ENCODE results near the gene DMXL1. TPM values are rescaled to one million over a fixed set of nuclear protein-coding genes. Genes with fewer than 3 reads are reported as not detected.
A peak's percentile ranks its signal among the peaks of the same experiment; 100 is the strongest.

Gene DMXL1
- polyA plus RNA-seq, 1 of the 3 experiments (the other 2 are of a cell fraction), result 6.6 TPM

DNA sequence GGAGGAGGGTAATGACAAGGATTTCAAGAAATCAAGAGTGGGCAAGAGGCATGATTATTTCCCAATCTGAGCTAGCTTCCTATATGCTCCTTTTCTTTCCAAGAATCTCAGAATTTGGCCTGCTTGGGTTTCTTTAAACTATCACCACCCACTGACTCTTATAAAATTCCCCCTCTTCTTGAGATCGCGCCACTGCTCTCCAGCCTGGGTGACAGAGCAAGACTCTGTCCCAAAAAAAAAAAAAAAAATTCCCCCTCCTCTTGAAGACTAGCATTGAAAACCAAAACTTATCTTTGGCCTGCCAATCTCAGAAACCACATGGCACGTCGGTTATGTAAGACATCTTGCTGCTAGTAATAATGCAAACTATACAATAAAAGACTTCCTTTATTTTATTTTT lies 3.4 kb upstream of the DMXL1 start:
- peaks cover 11% of the 10 kb centered on the region for H3F3A ChIP-seq (replicated peaks; ENCODE audit: insufficient read depth)
- no peaks in the 10 kb centered on the region for H3K9me2 ChIP-seq
- POLR2A ChIA-PET, result no interaction called here
- H4K20me1 ChIP-seq (ENCODE audit: insufficient read depth), result no peaks in the 10 kb centered on the region
- no peak overlapping the region for H3K27ac ChIP-seq (ENCODE audit: low read depth in 2 of 2, low read length in 1 of 2)
- WGBS (ENCODE audit: low lambda C conversion rate), result 98% methylated on average over 4 of the region's 4 CpGs
- no peak for TF ChIP-seq RCOR1 (IDR thresholded peaks at IDR 0.05; ENCODE audit: low read length)
- TF ChIP-seq, protein P1, sequence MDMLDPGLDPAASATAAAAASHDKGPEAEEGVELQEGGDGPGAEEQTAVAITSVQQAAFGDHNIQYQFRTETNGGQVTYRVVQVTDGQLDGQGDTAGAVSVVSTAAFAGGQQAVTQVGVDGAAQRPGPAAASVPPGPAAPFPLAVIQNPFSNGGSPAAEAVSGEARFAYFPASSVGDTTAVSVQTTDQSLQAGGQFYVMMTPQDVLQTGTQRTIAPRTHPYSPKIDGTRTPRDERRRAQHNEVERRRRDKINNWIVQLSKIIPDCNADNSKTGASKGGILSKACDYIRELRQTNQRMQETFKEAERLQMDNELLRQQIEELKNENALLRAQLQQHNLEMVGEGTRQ (IDR thresholded peaks at IDR 0.05; ENCODE audit: borderline replicate concordance, low read depth, low read length), result no peak
- TF ChIP-seq GATA2 (CRISPR knock-in tag; IDR thresholded peaks at IDR 0.05), result no peak
- TF ChIP-seq RXRA (IDR thresholded peaks at IDR 0.05; ENCODE audit: borderline replicate concordance, low read depth), result no peak
- TF ChIP-seq ELF1 (IDR thresholded peaks at IDR 0.05), result no peak
- no peak for TF ChIP-seq FOSL2 (IDR thresholded peaks at IDR 0.05; ENCODE audit: borderline replicate concordance, low read depth)
- TF ChIP-seq RFX5 (IDR thresholded peaks at IDR 0.05; ENCODE audit: low read length), result no peak
- no peak for TF ChIP-seq SMC3 (IDR thresholded peaks at IDR 0.05; ENCODE audit: low read depth, low read length)
- no peak for TF ChIP-seq NRF1 (IDR thresholded peaks at IDR 0.05; ENCODE audit: low read depth, low read length)
- TF ChIP-seq, protein P2, sequence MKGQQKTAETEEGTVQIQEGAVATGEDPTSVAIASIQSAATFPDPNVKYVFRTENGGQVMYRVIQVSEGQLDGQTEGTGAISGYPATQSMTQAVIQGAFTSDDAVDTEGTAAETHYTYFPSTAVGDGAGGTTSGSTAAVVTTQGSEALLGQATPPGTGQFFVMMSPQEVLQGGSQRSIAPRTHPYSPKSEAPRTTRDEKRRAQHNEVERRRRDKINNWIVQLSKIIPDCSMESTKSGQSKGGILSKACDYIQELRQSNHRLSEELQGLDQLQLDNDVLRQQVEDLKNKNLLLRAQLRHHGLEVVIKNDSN (IDR thresholded peaks at IDR 0.05; ENCODE audit: borderline replicate concordance, low read depth), result no peak
- no peak for TF ChIP-seq EZH2phosphoT487 (IDR thresholded peaks at IDR 0.05; ENCODE audit: borderline replicate concordance, low read depth)
- TF ChIP-seq RAD21 (IDR thresholded peaks at IDR 0.05; ENCODE audit: low read length), result no peak
- no peak for TF ChIP-seq MXI1 (IDR thresholded peaks at IDR 0.05; ENCODE audit: low read depth, low read length)
- no peak for TF ChIP-seq JUND (IDR thresholded peaks at IDR 0.05)
- no peak for TF ChIP-seq POLR2AphosphoS5 (IDR thresholded peaks at IDR 0.05; ENCODE audit: low read depth, low read length)
- TF ChIP-seq YY1 (IDR thresholded peaks at IDR 0.05; ENCODE audit: low read depth), result no peak
- TF ChIP-seq NFIC (IDR thresholded peaks at IDR 0.05; ENCODE audit: borderline replicate concordance), result no peak
- TF ChIP-seq EP300 (IDR thresholded peaks at IDR 0.05; ENCODE audit: borderline replicate concordance in 1 of 2, low read depth in 1 of 2, low read length in 1 of 2), result no peak
- peaks cover 0 to 3% of the 10 kb centered on the region in 2 experiments; a peak in 2 of 4 replicates for H3K4me1 ChIP-seq (ENCODE audit: control insufficient read depth in 1 of 2, insufficient read depth in 2 of 2, low read depth in 1 of 2, low read length in 1 of 2)
- H3K36me3 ChIP-seq (replicated peaks in 1 of 2; ENCODE audit: control insufficient read depth in 1 of 2, insufficient read depth in 2 of 2, low read length in 1 of 2), result no peaks in the 10 kb centered on the region
- no peak overlapping the region for H2AFZ ChIP-seq (ENCODE audit: low read depth)
- H3K79me2 ChIP-seq (ENCODE audit: insufficient read depth), result peaks cover 11% of the 10 kb centered on the region
- no peaks in the 10 kb centered on the region for H3K9me3 ChIP-seq
- CTCF ChIA-PET, result no interaction called here
- H3K9ac ChIP-seq, result no peak overlapping the region
- H3K4me2 ChIP-seq, result no peak overlapping the region
- no peaks in the 10 kb centered on the region for H3K27me3 ChIP-seq (ENCODE audit: insufficient read depth)
- DNase-seq, result no peak
- H3K4me3 ChIP-seq (ENCODE audit: low read depth in 2 of 2, low read length in 1 of 2), result no peak overlapping the region

DNA sequence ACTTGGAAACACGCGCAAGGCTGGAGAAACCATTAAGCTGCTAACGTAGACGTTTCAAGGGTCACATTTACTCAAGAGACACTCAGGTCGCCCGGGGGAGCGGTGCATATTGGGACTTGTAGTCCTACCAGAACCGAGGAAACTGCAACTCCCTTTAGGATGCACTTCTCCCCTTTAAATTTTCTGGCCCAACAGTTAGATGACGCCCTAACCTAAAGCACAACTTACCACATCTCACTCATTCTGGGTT lies 384 bp upstream of the DMXL1 start:
- H3K4me1 ChIP-seq (ENCODE audit: control insufficient read depth in 1 of 2, insufficient read depth in 2 of 2, low read depth in 1 of 2, low read length in 1 of 2), result peaks cover 0 to 4% of the 10 kb centered on the region in 2 experiments; a peak in 2 of 4 replicates
- peak overlapping the region; percentile 81 for H2AFZ ChIP-seq (ENCODE audit: low read depth)
- no peaks in the 10 kb centered on the region for H3K36me3 ChIP-seq (replicated peaks in 1 of 2; ENCODE audit: control insufficient read depth in 1 of 2, insufficient read depth in 2 of 2, low read length in 1 of 2)
- peak; percentile 67 for DNase-seq
- peak overlapping the region; percentile 72 for H3K4me2 ChIP-seq
- no peaks in the 10 kb centered on the region for H3K27me3 ChIP-seq (ENCODE audit: insufficient read depth)
- H3K79me2 ChIP-seq (ENCODE audit: insufficient read depth), result peaks cover 41% of the 10 kb centered on the region
- POLR2A ChIA-PET, result interaction anchor here (1.0 to 2.0 kb wide), 4 partner anchors 11 to 198 kb away, joined by 3 to 11 read pairs (median 4); partner anchors contain the start of gene DTWD2
- H3K9me3 ChIP-seq, result no peaks in the 10 kb centered on the region
- CTCF ChIA-PET, result interaction anchor here (0.6 to 2.1 kb wide), 5 partner anchors 82 to 362 kb away, joined by 3 to 9 read pairs (median 5); partner anchors contain the start of gene DTWD2
- H3K4me3 ChIP-seq (ENCODE audit: low read depth in 2 of 2, low read length in 1 of 2), result peak overlapping the region; percentile 89 to 95
- no peaks in the 10 kb centered on the region for H3K9me2 ChIP-seq
- peaks cover 11% of the 10 kb centered on the region for H3F3A ChIP-seq (replicated peaks; ENCODE audit: insufficient read depth)
- H4K20me1 ChIP-seq (ENCODE audit: insufficient read depth), result no peaks in the 10 kb centered on the region
- WGBS (ENCODE audit: low lambda C conversion rate), result 0% methylated on average over 9 of the region's 9 CpGs
- H3K9ac ChIP-seq, result peak overlapping the region; percentile 65
- H3K27ac ChIP-seq (ENCODE audit: low read depth in 2 of 2, low read length in 1 of 2), result peak overlapping the region; percentile 81 to 92
- TF ChIP-seq SMC3 (IDR thresholded peaks at IDR 0.05; ENCODE audit: low read depth, low read length) (no peak), TAF1 (IDR thresholded peaks at IDR 0.05; ENCODE audit: borderline replicate concordance, low read depth, low read length) (peak; percentile 25; the same call in 1 of the 2 replicates), POLR2AphosphoS5 (IDR thresholded peaks at IDR 0.05; ENCODE audit: low read depth, low read length) (0 out of 2 replicates have a peak, but pooled peaks have one; percentile 76), CTCF (IDR thresholded peaks at IDR 0.05) (no peak), MXI1 (IDR thresholded peaks at IDR 0.05; ENCODE audit: low read depth, low read length) (no peak; the same call in 1 of the 2 replicates), CHD2 (IDR thresholded peaks at IDR 0.05; ENCODE audit: low read length, partially characterized antibody) (no peak), GATA2 (CRISPR knock-in tag; IDR thresholded peaks at IDR 0.05) (no peak), EZH2phosphoT487 (IDR thresholded peaks at IDR 0.05; ENCODE audit: borderline replicate concordance, low read depth) (no peak), FOXM1 (IDR thresholded peaks at IDR 0.05; ENCODE audit: low read depth) (no peak)
- TF ChIP-seq, protein P1 (IDR thresholded peaks at IDR 0.05; ENCODE audit: borderline replicate concordance, low read depth, low read length), result no peak
